ENCODE results near the gene UCHL3. TPM values are rescaled to one million over a fixed set of nuclear protein-coding genes. Genes with fewer than 3 reads are reported as not detected.
"Not testable (repeated sequence)": the region's sequence is repeated elsewhere in the genome, so short reads cannot be mapped to it uniquely, and the experiment has no call there.

UCHL3 gene
- polyA plus RNA-seq, 3 donors: 21.1 to 28.5 (median 24.4) TPM

DNA sequence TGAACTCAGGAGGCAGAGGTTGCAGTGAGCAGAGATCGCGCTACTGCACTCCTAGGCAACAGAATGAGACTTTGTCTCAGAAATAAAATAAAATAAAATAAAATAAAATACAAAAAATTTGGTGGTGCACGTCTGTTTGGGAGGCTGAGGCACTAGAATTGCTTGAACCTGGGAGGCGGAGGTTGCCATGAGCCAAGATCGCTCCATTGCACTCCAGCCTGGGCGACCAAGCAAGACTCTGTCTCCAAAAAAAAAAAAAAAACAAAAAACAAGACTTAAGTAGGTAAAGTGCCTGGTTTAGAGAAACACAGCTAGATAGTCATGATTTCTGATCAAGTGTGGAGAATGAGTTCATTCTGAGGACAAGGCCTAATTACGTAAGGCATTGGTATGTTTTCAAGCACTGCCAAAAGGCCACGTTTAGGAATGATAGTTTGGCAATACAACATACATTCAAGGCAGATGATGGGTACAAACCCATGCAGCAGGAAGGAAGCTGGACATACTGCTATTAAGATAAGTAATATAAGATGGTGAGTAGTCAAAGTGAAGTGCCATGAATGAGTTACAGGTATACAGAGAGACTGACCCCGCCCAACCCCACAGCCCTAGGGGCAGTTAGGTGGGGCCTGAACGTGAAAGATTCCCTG is 4.8 kb upstream of the UCHL3 start:
- 82 to 88% (median 82%) methylated on average over 10 of the region's 10 CpGs for WGBS, 3 donors
- no peak overlapping the region for H3K27ac ChIP-seq (ENCODE audit: low read depth, low read length)

DNA sequence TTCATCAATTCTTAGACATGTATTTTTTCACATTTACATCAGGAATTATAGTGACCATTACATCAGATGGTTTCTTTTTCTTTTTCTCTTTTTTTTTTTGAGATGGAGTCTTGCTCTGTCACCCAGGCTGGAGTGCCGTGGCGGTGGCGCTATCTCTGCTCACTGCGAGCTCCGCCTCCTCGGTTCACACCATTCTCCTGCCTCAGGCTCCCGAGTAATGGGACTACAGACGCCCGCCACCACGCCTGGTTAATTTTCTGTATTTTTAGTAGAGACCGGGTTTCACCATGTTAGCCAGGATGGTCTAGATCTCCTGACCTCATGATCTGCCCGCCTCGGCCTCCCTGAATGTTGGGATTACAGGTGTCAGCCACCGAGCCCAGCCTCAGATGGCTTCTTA is 4.2 kb upstream of the UCHL3 start:
- H3K27ac ChIP-seq (ENCODE audit: low read depth, low read length): not testable (repeated sequence)
- WGBS, 3 donors: 85 to 93% (median 90%) methylated on average over 14 of the region's 14 CpGs

DNA sequence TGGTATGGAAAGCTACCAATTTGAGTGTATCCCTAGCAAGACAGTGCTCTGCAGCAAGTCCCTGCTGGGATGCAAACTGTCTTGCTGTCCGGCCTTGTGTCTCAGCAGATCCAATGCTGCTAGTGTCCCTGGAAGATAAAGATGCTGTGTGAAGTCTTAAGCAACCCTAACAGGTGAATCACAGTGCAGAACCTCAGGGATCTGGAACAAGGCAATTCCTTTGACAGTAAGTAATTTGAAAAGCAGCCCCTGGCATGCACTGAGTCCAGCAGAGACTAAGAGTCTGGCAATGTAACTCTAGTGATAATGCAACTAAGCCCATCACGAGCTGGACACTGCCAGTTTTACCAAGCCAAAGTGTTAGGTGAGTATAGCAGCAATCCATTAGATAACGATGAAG is 1.7 kb upstream of the UCHL3 start:
- H3K27ac ChIP-seq (ENCODE audit: low read depth, low read length): no peak overlapping the region
- 81 to 97% (median 89%) methylated on average over 3 of the region's 3 CpGs for WGBS, 3 donors

DNA sequence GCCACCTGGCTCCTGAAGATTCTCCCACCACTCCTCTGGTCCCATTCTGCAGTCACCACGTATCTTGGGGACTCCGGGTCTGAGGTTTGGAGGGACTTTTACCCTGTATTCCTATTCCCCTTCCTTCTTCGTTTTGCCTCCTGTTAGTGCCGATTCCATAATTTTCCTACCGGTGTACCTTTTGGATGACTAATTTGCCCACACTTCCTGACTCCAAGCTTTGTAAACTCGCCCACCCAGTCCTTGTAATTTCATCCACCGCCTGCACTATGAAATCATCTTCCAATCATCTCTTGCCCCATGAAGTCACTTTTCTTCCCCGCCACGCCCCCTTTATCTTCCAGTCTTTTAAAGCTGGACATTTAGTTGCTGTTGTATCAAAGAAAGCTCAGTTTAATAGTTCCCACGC is 572 bp downstream of the UCHL3 start:
- 2 to 3% (median 3%) methylated on average over 10 of the region's 10 CpGs for WGBS, 3 donors
- no peak overlapping the region for H3K27ac ChIP-seq (ENCODE audit: low read depth, low read length)

DNA sequence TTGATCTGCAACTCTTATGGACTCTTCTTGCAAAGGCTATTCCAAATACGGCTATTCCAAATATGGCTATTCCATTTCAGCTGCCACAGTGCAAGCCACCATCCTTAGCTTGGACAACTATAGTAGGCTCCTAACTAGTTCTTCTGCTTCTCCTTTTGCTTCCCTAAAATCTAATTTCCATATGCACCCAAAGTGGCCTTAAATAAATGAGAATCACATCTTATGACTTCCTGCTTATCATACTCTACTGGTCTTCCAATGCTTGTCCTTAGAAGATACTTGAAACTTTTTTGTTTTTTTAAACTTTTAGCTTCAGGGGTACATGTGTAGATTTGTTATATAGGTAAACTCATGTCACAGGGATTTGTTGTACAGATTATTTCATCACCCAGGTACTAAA is 4.9 kb downstream of the UCHL3 start:
- no peak overlapping the region for H3K27ac ChIP-seq (ENCODE audit: low read depth, low read length)
- 91 to 100% (median 97%) methylated on average over 1 of the region's 1 CpG for WGBS, 3 donors

DNA sequence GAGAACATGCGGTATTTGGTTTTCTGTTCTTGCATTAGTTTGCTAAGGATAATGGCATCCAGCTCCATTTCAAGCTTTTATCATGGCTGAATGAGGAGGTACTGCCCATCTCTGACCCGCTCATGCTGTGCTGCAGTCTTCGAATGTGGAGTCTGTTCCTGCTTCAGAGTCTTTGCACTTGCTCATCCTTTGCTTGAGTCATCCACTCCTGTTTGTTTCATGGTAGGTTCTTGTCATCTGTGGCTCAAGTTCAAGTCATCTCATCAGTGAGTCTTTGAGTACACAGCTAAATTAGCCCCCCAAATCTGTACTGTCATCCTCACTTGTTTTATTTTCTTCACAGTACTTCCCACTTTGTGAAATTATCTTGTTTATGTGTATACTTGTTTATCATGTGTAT is 5.4 kb downstream of the UCHL3 start:
- WGBS, 3 donors: 96 to 98% (median 97%) methylated on average over 3 of the region's 3 CpGs
- H3K27ac ChIP-seq (ENCODE audit: low read depth, low read length): no peak overlapping the region

DNA sequence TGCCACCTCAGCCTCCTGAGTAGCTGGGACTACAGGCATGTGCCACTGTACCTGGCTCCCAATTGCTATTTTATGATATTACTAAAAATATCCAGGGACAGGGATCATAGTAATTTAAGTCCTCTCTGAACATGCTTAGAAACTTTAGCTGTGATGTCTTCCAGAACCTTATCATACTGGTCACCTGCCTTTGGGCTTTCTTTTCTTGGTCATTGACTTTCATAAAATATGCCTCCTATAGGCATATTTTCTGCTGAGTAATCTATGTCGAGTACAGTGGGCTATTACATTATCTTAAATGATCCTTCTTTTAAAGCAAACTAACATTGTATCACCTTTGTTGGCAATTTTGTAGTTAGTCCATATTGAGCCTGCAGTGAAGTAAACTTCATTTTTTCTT is 6.2 kb downstream of the UCHL3 start:
- WGBS, 3 donors: 79 to 81% (median 81%) methylated on average over 1 of the region's 1 CpG
- H3K27ac ChIP-seq (ENCODE audit: low read depth, low read length): no peak overlapping the region

DNA sequence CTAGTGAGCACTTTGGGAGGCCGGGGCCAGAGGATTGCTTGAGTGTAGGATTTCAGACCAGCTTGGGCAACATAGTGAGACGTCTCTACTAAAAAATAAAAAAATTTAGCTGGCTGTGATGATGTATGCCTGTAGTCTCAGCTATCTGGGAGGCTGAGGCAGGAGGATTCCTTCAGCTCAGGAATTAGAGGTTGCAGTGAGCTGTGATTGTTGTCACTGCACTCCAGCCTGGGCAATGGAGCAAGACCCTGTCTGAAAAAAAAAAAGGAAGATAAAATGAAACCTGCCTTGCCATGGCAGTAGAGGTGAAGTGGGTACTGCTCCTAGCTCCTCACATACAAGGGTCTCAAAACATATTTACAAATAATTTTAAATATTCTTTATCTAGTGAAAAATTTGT is 7.4 kb downstream of the UCHL3 start:
- H3K27ac ChIP-seq (ENCODE audit: low read depth, low read length): no peak overlapping the region
- WGBS, 3 donors: 91 to 95% (median 92%) methylated on average over 2 of the region's 2 CpGs

DNA sequence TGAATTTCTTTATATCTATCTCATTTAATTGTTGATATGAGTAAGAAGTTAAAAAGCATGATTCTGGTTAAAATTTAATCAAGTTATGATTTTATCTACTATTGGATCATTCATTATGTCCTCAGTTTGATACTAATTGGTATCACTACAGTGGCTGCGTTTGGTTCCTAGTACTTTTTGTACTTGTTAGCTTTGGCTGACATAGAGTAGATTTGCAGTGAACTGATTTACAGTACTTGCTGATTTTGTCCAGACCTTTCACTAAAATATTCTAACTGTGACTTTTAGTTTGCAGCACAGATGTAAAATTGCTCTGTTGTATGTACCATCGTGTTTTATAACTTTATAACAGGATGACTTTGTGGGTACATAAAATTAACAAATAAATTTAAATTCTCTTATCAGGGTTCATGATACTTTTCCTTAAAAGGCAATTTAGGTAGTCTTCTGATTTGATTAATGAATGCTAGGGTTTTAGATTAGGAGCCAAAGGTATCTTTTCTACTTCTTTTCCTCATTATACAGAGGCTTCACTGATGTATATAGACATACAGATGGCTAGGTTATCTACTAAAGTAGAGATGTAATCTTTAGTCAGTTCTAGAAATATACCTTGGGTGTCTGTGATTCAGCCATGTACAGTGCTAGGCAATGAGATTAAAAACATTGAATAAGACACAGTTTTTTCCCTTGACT is 8.7 kb downstream of the UCHL3 start:
- WGBS, 3 donors: 50 to 86% (median 86%) methylated on average over 2 of the region's 2 CpGs
- no peak overlapping the region for H3K27ac ChIP-seq (ENCODE audit: low read depth, low read length)

DNA sequence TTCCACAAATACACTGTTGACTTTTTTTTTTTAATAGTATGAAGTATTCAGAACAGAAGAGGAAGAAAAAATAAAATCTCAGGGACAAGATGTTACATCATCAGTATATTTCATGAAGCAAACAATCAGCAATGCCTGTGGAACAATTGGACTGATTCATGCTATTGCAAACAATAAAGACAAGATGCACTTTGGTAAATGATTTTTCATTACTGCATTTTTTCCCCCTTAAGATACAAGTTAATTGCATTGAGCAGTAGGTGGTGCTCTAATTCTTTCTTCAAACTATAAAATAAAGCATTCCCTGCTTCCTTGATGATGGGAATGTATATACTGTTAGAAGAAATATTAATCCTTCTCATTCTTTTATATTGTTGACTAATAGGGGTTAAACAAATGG is 17.1 kb downstream of the UCHL3 start:
- no peak overlapping the region for H3K27ac ChIP-seq (ENCODE audit: low read depth, low read length)

DNA sequence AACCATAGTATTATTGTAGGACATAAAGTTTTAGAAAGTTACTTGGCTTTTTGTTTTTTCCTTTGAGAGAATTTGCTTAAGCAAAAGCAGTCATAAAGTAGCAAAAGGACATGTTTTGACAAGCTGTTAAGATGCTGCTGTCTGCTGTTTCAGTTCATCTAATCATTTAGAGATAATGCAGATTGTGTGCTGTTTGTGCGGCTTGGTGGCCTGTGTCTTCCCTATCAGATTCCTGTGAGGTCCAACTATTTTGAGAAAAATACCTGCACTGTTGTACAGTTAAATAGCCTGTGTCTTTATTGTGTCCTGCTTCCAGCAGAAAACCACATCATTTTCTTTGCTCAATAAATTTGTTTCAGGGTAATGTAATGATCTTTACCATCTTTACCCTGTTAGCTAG is 20.0 kb downstream of the UCHL3 start:
- no peak overlapping the region for H3K27ac ChIP-seq (ENCODE audit: low read depth, low read length)
- WGBS, 3 donors: 92 to 97% (median 97%) methylated on average over 1 of the region's 1 CpG

DNA sequence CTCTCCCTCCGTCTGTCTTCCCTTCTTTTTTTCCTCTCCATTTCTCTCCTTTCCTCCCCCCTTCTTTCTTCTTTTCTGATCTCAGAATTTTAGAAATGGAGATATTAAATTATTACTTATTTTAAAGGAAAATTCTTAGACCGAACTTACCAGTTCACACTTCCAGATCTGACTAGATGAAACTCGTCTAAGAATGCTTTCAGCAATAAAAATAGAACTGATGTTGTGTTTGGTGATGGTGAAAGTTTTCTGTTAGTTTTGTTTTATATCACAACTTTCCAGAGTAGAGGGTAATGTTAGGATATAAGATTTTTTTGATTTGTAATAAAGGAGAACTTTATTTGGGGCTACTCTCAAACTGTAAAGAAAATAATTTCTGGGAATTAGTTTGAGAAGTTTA is 29.9 kb downstream of the UCHL3 start:
- 88 to 91% (median 90%) methylated on average over 3 of the region's 3 CpGs for WGBS, 3 donors
- no peak overlapping the region for H3K27ac ChIP-seq (ENCODE audit: low read depth, low read length)

DNA sequence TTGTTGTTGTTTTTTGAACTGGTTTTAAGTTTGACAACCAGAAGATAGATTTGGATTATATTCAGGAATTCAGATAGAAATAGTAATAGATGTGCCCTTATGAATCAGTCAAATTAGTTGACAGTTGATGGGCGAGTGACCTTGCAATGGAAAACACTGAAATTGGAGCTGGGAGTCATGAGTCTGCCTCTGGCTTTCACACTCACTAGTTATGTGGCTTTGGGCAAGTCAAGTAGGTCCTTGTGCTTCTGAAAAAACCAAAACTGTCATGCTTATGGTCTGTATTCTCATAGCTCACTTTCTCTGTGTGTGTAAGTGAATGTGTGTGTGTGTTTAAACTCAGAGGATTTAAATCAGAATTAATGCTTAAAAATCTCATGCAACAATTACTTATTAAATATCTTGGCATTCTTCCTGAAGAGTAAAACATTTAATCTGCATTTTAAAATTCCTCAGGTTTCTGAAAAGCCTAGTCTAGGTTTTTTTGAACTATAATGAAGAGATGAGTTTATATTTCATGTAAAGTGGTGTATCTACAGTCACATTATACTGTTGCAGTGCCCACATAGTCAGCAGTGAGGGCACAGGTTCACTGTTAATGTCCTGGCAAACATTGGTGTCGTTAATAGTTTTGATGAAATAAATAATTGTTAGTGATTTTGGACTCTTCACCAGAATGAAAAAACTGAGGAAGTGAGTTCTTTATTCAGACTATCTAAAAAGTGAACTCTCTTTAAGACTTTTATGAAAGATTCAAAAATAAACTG is 32.5 kb downstream of the UCHL3 start:
- H3K27ac ChIP-seq (ENCODE audit: low read depth, low read length): no peak overlapping the region
- 84 to 96% (median 95%) methylated on average over 2 of the region's 2 CpGs for WGBS, 3 donors

DNA sequence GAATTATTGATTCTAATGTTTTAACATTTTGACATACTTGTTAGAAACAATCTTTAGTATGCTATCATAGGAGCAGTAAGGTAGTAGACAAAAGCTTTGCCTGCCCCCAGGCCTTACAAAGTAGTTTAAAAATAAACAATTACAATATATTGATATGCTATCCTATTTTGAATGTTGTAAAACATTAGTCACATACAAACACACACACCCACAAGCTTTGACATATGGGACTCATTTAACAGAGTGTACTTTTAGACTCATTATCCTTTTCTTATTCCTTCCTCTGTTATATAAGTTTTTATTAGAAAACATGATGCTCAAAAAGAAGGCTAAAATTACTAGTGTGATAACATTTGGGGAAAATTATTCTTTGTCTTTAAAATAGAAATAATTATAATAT is 33.5 kb downstream of the UCHL3 start:
- no peak overlapping the region for H3K27ac ChIP-seq (ENCODE audit: low read depth, low read length)

DNA sequence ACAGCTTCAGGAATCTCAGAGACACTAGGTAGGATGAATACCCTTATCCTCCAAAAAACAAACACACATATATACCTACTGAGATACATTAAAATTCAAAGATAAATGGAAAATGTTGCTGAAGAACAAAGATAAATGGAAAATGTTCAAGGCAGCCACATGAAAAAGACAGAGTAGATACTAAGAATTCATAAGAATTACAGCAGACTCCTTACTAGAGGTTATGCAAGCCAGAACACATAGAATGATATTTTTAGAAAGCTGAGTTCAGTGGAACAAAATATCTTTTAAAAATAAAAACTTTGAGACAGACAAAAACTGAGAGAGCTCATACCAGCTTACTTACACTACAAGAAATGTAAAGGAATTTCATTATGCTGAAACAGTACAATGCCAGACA is 35.6 kb downstream of the UCHL3 start:
- no peak overlapping the region for H3K27ac ChIP-seq (ENCODE audit: low read depth, low read length)

DNA sequence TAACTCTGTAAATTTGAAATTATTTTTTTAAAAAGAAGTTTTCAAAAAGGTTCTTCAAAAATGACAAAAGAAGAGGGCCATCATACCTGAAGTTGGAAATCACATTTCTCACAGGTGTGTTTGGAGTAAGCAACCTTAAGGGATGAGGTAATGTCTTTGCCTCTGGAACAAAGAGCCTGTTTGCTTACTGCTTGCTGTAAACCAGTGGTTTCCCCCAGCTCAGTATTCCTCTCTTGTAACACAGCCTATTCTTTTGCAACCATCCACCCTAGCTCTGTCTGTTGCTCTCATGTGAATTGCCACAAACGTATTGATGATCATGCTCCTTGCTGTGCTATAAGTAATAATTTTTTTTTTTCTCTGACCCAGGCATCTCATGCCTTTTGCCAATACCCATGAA is 38.1 kb downstream of the UCHL3 start:
- WGBS, 3 donors: 50 to 84% (median 51%) methylated on average over 1 of the region's 1 CpG
- H3K27ac ChIP-seq (ENCODE audit: low read depth, low read length): no peak overlapping the region

DNA sequence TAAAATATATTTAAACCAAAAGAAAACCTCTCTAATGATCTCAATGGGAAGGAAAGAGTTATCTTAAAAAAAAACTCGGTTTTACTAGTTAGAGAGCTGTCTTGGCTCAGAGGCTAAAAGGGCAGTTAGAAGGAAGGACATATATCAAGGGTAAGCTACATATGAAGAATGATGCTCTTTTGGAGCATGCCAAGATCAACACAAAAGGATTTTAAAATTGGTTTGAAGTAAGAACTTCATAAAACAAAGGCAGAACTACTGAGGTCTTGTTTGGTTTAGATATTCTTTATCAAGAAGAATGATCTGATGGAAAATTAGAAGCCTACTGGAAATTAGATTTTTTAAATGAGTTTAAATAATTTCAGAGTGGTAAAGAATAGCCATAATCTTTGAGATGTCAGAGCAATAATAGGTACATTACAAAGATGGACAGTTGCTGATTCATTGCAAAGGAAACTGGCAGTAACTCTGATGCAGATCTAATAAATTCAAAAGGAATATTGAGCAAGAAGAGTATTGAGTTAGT is 47.1 kb downstream of the UCHL3 start:
- WGBS, 3 donors: 40 to 70% (median 56%) methylated on average over 1 of the region's 1 CpG
- H3K27ac ChIP-seq (ENCODE audit: low read depth, low read length): no peak overlapping the region

DNA sequence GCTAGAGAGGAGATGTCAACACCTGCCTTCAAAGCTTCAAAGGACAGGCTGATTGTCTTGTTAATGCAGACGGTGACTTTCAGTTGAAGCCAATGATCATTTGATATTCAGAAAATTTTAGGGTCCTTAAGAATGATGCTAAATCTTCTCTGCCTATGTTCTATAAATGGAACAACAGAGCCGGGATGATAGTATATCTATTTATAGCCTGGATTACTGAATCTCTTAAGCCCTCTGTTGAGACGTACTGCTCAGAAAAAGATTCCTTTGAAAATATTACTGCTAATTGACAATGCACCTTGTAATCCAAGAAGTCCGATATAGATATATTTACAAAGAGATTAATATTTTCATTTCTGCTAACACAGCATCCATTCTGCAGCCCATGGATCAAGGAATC is 50.8 kb downstream of the UCHL3 start:
- WGBS, 3 donors: 66 to 74% (median 68%) methylated on average over 4 of the region's 4 CpGs

DNA sequence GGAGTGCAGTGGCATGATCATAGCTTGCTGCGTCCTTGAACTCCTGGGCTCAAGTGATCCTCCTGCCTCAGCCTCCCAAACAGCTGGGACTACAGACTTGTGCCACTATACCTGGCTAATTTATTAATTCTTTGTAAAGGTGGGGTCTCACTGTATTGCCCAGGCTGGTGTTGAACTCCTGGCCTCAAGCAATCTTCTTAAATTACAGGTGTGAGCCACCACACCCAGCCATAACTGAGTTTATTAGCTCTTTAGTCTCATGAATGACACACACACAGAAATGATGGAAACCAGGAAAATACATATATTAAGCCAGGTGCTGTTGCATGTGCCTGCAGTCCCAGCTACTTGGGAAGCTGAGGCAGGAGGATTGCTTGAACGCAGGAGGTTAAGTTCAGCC is 53.4 kb downstream of the UCHL3 start:
- WGBS, 3 donors: 95 to 97% (median 96%) methylated on average over 2 of the region's 2 CpGs
- H3K27ac ChIP-seq (ENCODE audit: low read depth, low read length): no peak overlapping the region

More for the DNA sequence above, 50.8 kb downstream of the UCHL3 start:
- H3K27ac ChIP-seq (ENCODE audit: low read depth, low read length): no peak overlapping the region

DNA sequence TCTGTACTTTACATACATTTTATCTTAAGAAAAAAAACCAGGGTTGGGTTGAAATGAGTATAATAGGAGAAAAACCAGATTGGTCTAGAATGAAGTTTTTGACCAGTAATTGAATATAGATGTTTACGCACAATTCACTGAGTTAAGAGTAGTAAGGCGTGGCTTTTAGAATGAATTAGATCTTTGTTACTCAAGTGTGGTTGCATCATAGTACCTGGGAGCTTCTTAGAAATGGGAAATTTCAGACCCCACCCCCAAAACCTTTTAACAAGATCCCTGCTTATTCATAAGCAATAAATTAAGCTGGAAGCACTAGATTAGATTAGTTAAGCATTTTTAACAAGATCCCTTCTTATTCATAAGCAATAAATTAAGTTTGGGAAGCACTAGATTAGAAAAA is 57.9 kb downstream of the UCHL3 start:
- no peak overlapping the region for H3K27ac ChIP-seq (ENCODE audit: low read depth, low read length)
- 97 to 98% (median 97%) methylated on average over 2 of the region's 2 CpGs for WGBS, 3 donors

Measured in adipose tissue (tissue), 3 donors.